Upper lobe of left lung (tissue), 6 donors: ENCODE measurements around the gene PHLPP2. TPM values are rescaled to one million over a fixed set of nuclear protein-coding genes. Genes with fewer than 3 reads are reported as not detected.

Experiments
- ATAC-seq, 2 donors: fragments of 200-7000 bp; cut with Tn5 transposase; one replicate each; pipeline ENCODE4 v1.9.1; 2022; ENCODE audit warnings: mild to moderate bottlenecking in 2 of 2, moderate library complexity in 2 of 2; ENCODE audit not compliant: low FRiP score in 2 of 2
- DNase-seq, 2 donors: peaks; one replicate each; pipeline ENCODE4 v3.0.0-alpha.2; 2019 to 2020
- H3K27ac ChIP-seq, 4 donors: fragments of 200-600 bp; sonication (generic); one replicate each; pipeline ENCODE4 v1.5.1; 2016 to 2019
- H3K27me3 ChIP-seq, 4 donors: fragments of 200-600 bp; sonication (generic); one replicate each; pipeline ENCODE4 v1.5.1; 2017 to 2019
- H3K36me3 ChIP-seq, 4 donors: fragments of 200-600 bp; sonication (generic); one replicate each; pipeline ENCODE4 v1.5.1; 2016 to 2019
- H3K4me1 ChIP-seq, 4 donors: fragments of 200-600 bp; sonication (generic); one replicate each; pipeline ENCODE4 v1.5.1; 2018 to 2019
- H3K4me3 ChIP-seq, 4 donors: fragments of 200-600 bp; sonication (generic); one replicate each; pipeline ENCODE4 v1.5.1; 2017 to 2019; ENCODE audit warnings: mild to moderate bottlenecking in 2 of 4, moderate library complexity in 1 of 4
- H3K9me3 ChIP-seq, 4 donors: fragments of 200-600 bp; sonication (generic); one replicate each; pipeline ENCODE4 v1.5.1; 2018 to 2019
- EP300 ChIP-seq, 4 donors: sonication (generic); formaldehyde crosslinking; IDR thresholded peaks; one replicate each; pipeline ENCODE4 v1.5.1; 2017; ENCODE audit warnings: antibody characterized with exemption in 4 of 4, control low read depth in 2 of 4
- POLR2A ChIP-seq, 4 donors: fragments of 450-650 bp; IDR thresholded peaks; one replicate each; pipeline ENCODE4 v1.5.1; 2016 to 2017; ENCODE audit warnings: antibody characterized with exemption in 4 of 4, mild to moderate bottlenecking in 2 of 4
- POLR2AphosphoS5 ChIP-seq, 2 donors: sonication (generic); formaldehyde crosslinking; IDR thresholded peaks; one replicate each; pipeline ENCODE4 v1.5.1; 2017; ENCODE audit warnings: antibody characterized with exemption in 2 of 2
- WGBS, 2 donors: methylation state at CpG; one replicate each; pipeline ENCODE4 v1.1.5; 2017 to 2018; 5-methylcytosine and 5-hydroxymethylcytosine counted together
- total RNA-seq, 6 donors: library from RNA; depleted of rRNA in 4 of 6; stranded (reverse); fragments of >200 nt in 4 of 6; gene quantifications; one replicate each; pipeline versions ENCODE4 v1.1.0 to v1.2.1, GENCODE V29; 2016 to 2021
- TF ChIP-seq, protein P1 (sequence below), 6 experiments: fragments of 450-650 bp in 4 of 6; fragments of 200-600 bp in 2 of 6; sonication (generic) in 2 of 6; IDR thresholded peaks; one replicate each; pipeline ENCODE4 v1.5.1; 2016 to 2019; ENCODE audit warnings: antibody characterized with exemption in 6 of 6
- donor health status: DM: no; HTN: no; CAD: no; lungs with moderate emphysema.
- donor health status: DM: no; HTN: yes; CAD: no; lungs with severe emphysema.

Gene PHLPP2
- total RNA-seq: 10 to 100 TPM in 2 of 6 donors, 1 to 10 TPM in 4; 4.2 to 12.6 (median 8.4) TPM

- Histone ChIP-seq H3K4me3 (peak within 1 kb of the TSS; percentile 50 to 95 (median 92)), H3K9me3 (no peaks in the 10 kb centered on the region), H3K36me3 (peaks cover 0 to 4% (median 0%) of the 10 kb centered on the region in 4 donors), H3K27me3 (peaks cover 0 to 8% (median 0%) of the 10 kb centered on the region in 4 donors), H3K27ac (peak within 1 kb of the TSS; percentile 85 to 95 (median 92)), H3K4me1 (peaks cover 7 to 28% (median 12%) of the 10 kb centered on the region in 4 donors)
- TF ChIP-seq, protein P1, sequence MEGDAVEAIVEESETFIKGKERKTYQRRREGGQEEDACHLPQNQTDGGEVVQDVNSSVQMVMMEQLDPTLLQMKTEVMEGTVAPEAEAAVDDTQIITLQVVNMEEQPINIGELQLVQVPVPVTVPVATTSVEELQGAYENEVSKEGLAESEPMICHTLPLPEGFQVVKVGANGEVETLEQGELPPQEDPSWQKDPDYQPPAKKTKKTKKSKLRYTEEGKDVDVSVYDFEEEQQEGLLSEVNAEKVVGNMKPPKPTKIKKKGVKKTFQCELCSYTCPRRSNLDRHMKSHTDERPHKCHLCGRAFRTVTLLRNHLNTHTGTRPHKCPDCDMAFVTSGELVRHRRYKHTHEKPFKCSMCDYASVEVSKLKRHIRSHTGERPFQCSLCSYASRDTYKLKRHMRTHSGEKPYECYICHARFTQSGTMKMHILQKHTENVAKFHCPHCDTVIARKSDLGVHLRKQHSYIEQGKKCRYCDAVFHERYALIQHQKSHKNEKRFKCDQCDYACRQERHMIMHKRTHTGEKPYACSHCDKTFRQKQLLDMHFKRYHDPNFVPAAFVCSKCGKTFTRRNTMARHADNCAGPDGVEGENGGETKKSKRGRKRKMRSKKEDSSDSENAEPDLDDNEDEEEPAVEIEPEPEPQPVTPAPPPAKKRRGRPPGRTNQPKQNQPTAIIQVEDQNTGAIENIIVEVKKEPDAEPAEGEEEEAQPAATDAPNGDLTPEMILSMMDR (IDR thresholded peaks at IDR 0.05): no peak
- TF ChIP-seq POLR2A (IDR thresholded peaks at IDR 0.05) (no peak), EP300 (IDR thresholded peaks at IDR 0.05) (no peak), POLR2AphosphoS5 (IDR thresholded peaks at IDR 0.05) (no peak)
- DNase-seq (no peak), ATAC-seq (no peak)
- 24 to 33% methylated on average over 10 of the region's 10 CpGs for WGBS, 2 donors
These were observed at the start of gene PHLPP2 for GRCh38 chr16:71724320-71724751. TSS of gene PHLPP2 (minus strand) at chr16:71724701. CDS start at chr16:71714795, 9,906 bp downstream.

- no peak for TF ChIP-seq POLR2A (IDR thresholded peaks at IDR 0.05)
- no peak for TF ChIP-seq POLR2AphosphoS5 (IDR thresholded peaks at IDR 0.05)
- no peak for TF ChIP-seq EP300 (IDR thresholded peaks at IDR 0.05)
- TF ChIP-seq, protein P1 (IDR thresholded peaks at IDR 0.05): no peak
- DNase-seq (no peak), ATAC-seq (no peak)
- Histone ChIP-seq H3K27me3 (no peaks in the 10 kb centered on the region), H3K27ac (no peak overlapping the region), H3K4me3 (no peak overlapping the region), H3K4me1 (no peaks in the 10 kb centered on the region), H3K9me3 (no peaks in the 10 kb centered on the region), H3K36me3 (peaks cover 18 to 82% (median 48%) of the 10 kb centered on the region in 4 donors)
These were observed 47.1 kb upstream of the PHLPP2 start for GRCh38 chr16:71771571-71771970.

GRCh38 chr16:71769222-71769621 lies 44.7 kb upstream of the PHLPP2 start:
- no peak overlapping the region for H3K27ac ChIP-seq
- ATAC-seq (no peak), DNase-seq (no peak)
- no peaks in the 10 kb centered on the region for H3K9me3 ChIP-seq
- 95 to 97% methylated on average over 1 of the region's 1 CpG for WGBS, 2 donors
- H3K4me1 ChIP-seq: no peaks in the 10 kb centered on the region
- TF ChIP-seq POLR2AphosphoS5 (IDR thresholded peaks at IDR 0.05) (no peak), EP300 (IDR thresholded peaks at IDR 0.05) (no peak), POLR2A (IDR thresholded peaks at IDR 0.05) (no peak)
- TF ChIP-seq, protein P1 (IDR thresholded peaks at IDR 0.05): no peak
- peaks cover 18 to 91% (median 46%) of the 10 kb centered on the region in 4 donors for H3K36me3 ChIP-seq
- no peak overlapping the region for H3K4me3 ChIP-seq
- no peaks in the 10 kb centered on the region for H3K27me3 ChIP-seq

DNA sequence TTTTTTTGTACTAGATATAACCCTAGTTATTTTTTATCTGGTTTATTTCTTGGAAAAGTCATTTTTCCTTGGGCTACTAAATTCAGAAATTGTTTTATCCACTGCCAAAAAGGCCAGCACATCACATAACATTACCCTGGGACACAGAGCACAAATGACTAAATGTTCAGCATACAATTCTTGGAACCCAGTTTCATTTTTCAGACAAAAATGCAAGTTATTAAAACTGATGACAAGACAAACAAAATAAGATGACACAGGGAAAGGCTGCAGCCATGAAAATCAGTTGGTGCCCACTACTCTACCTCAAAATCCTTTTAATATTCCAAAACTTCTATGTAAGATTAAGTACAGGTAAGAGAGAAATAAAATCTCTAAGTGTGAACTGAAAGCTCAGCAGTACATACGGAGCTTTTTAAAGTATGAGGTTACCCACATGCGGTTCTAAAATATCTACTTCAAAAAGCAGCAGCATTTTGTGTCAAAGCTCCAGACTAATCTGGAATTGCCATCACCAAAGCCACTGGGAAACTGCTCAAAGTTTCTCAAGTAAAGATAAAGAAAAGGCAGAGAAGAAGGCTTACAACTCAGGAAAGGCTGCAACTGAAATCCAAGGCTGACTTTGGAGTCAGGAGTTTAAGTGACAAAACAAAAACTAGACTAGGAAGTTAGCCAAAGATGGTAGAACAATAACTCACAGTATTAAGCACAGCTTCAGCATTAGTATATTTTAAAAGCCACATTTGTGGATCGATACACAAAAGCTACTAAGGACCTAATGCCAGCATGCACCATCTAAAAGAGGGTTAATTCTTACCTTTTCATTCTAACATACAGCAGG lies 42.8 kb upstream of the PHLPP2 start:
- WGBS, 2 donors: 81 to 85% methylated on average over 3 of the region's 3 CpGs
- no peak overlapping the region for H3K27ac ChIP-seq

More for the DNA sequence above, 42.8 kb upstream of the PHLPP2 start:
- DNase-seq: no peak
- H3K27me3 ChIP-seq: no peaks in the 10 kb centered on the region
- TF ChIP-seq POLR2AphosphoS5 (IDR thresholded peaks at IDR 0.05) (no peak), EP300 (IDR thresholded peaks at IDR 0.05) (no peak), POLR2A (IDR thresholded peaks at IDR 0.05) (no peak)
- TF ChIP-seq, protein P1 (IDR thresholded peaks at IDR 0.05): no peak
- H3K36me3 ChIP-seq: peaks cover 21 to 91% (median 46%) of the 10 kb centered on the region in 4 donors
- H3K4me3 ChIP-seq: no peak overlapping the region
- no peaks in the 10 kb centered on the region for H3K4me1 ChIP-seq
- H3K9me3 ChIP-seq: no peaks in the 10 kb centered on the region
- ATAC-seq: no peak
